Measurements from ENCODE around the gene TBL1XR1. TPM values are rescaled to one million over a fixed set of nuclear protein-coding genes. Genes with fewer than 3 reads are reported as not detected.

TBL1XR1 gene
- total RNA-seq, 4 donors from 2014 or later, result 58.5 to 106 (median 77.9) TPM

GRCh38 chr3:176978441-176978840 lies 218.8 kb downstream of the TBL1XR1 start:
- DNase-seq (ENCODE audit: low spot score), result no peak
- no peak for ATAC-seq (ENCODE audit: low FRiP score)
- TF ChIP-seq CTCF (IDR thresholded peaks at IDR 0.05), result no peak

- DNase-seq (ENCODE audit: low spot score) (no peak), ATAC-seq (ENCODE audit: low FRiP score) (no peak)
- no peak for TF ChIP-seq CTCF (IDR thresholded peaks at IDR 0.05)
Observed at GRCh38 chr3:176977331-176977730, 220.0 kb downstream of the TBL1XR1 start.

- no peak for ATAC-seq (ENCODE audit: low FRiP score)
- no peak for DNase-seq (ENCODE audit: low spot score)
- TF ChIP-seq CTCF (IDR thresholded peaks at IDR 0.05), result no peak
Observed at GRCh38 chr3:176976586-176976985, 220.7 kb downstream of the TBL1XR1 start.

- no peak for TF ChIP-seq CTCF (IDR thresholded peaks at IDR 0.05)
- ATAC-seq (ENCODE audit: low FRiP score) (no peak), DNase-seq (ENCODE audit: low spot score) (no peak)
Observed at GRCh38 chr3:176974279-176974678, 223.0 kb downstream of the TBL1XR1 start.

- ATAC-seq (ENCODE audit: low FRiP score) (no peak), DNase-seq (ENCODE audit: low spot score) (no peak)
- TF ChIP-seq CTCF (IDR thresholded peaks at IDR 0.05), result no peak
Observed at GRCh38 chr3:176971613-176972174, 225.6 kb downstream of the TBL1XR1 start.

- DNase-seq (ENCODE audit: low spot score) (no peak), ATAC-seq (ENCODE audit: low FRiP score) (no peak)
- no peak for TF ChIP-seq CTCF (IDR thresholded peaks at IDR 0.05)
Observed at GRCh38 chr3:176970770-176971169, 226.5 kb downstream of the TBL1XR1 start.

GRCh38 chr3:176969506-176969905 lies 227.8 kb downstream of the TBL1XR1 start:
- ATAC-seq (ENCODE audit: low FRiP score) (no peak), DNase-seq (ENCODE audit: low spot score) (no peak)
- TF ChIP-seq CTCF (IDR thresholded peaks at IDR 0.05), result no peak

Data from omental fat pad (tissue), 4 donors.